ENCODE measurements around the gene FAM124B.

The FAM124B gene

GRCh38 chr2:224379172-224379571, 22.7 kb downstream of the FAM124B start:
- DNase-seq: no peak

DNA sequence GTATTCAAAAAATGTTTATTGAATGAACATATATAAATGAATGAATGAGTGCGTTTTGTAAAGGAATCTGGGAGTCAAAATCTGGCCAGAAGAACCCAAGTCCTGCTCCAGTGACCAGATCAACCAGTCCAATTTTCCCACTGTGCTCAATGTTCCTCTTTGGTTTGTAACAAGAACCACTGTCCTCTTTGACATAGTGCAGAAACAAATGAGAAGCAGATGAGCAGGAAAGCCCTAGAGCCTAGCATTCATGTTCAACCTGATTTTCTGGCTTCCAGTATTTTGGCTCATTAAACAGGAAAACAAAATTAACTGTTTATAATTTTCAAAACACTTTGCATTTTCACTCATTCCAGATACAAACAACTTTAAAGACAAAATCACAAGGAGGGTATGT, 23.2 kb downstream of the FAM124B start:
- no peak for DNase-seq

- DNase-seq: no peak
Measured at GRCh38 chr2:224377751-224378700, 23.9 kb downstream of the FAM124B start.

GRCh38 chr2:224372641-224373040, 29.3 kb downstream of the FAM124B start:
- no peak for DNase-seq

DNA sequence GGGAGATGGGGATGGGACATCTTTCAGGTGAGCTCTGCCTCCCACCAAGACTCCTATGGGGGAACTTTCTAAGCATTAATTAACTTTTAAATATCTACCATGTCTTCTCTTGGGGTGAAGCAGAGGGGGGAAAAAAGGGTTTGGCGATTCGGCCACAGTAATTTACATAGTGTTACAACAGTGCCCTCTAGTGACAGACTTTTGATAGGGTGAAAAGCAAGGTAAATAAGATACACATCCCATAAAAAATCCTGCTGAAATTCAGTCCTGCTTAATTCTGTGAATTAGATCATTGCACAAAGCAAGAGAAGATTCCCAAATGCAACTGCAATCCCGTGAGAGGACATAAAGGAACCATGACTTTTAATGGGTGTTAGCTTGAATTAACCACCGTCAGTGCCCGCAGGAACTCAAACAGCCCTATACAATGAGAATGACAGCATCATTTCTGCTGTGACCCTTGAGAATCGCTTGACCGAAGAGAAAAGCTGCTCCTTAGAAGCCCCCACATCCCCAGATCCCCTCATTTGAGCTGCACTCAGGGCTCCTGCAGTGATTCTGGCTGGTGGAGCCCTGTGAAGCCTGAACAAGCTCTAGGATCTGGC, 32.8 kb downstream of the FAM124B start:
- no peak for DNase-seq

DNA sequence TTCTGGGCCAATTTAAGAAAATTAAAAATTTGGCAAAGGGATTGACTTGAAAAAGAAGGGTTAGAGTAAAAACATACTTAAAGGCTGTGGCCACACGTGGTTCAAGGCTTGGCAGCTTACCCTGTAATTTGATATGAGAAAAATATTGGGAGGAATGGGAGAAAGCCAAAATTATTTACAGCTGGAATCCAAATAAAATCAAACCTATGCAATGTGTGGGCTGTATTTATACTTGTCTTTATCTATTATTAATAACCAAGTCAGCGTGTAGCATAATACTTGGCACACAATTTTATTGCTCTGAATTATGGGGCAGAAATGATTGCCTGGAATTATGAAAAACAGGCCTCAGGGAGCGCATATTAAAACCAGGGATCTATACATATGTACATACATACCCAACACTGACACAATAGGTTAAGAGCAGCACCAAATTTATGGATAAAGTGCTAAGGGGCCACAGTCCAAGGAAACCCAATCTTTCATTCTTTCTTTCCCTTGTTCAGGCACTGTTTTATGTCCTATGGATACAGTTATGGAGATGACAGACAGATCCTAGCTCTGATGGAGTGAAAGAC, 35.6 kb downstream of the FAM124B start:
- no peak for DNase-seq

GRCh38 chr2:224365331-224365730, 36.6 kb downstream of the FAM124B start:
- no peak for DNase-seq

DNA sequence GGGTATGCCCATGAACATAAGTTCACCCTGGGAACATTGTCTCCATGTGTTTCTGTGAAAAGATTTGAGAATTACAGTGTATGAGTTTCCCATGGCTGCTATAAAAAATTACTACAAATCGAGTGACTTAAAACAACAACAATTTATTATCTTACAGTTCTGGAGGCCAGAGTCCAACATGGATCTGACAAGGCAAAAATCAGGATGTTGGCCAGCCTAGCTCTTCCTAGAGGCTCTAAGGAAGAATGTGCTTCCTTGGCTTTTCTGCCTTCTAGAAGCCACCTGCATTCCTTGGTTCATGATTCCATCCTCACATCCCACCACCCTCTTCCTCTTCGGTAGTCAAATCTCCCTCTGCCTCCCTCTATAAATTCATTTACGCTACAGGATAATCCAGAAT, 38.6 kb downstream of the FAM124B start:
- DNase-seq: no peak

- DNase-seq: no peak
Measured at GRCh38 chr2:224362094-224362493, 39.8 kb downstream of the FAM124B start.

- no peak for DNase-seq
Measured at GRCh38 chr2:224360801-224361251, 41.1 kb downstream of the FAM124B start.

GRCh38 chr2:224359569-224359968, 42.3 kb downstream of the FAM124B start:
- no peak for DNase-seq

DNA sequence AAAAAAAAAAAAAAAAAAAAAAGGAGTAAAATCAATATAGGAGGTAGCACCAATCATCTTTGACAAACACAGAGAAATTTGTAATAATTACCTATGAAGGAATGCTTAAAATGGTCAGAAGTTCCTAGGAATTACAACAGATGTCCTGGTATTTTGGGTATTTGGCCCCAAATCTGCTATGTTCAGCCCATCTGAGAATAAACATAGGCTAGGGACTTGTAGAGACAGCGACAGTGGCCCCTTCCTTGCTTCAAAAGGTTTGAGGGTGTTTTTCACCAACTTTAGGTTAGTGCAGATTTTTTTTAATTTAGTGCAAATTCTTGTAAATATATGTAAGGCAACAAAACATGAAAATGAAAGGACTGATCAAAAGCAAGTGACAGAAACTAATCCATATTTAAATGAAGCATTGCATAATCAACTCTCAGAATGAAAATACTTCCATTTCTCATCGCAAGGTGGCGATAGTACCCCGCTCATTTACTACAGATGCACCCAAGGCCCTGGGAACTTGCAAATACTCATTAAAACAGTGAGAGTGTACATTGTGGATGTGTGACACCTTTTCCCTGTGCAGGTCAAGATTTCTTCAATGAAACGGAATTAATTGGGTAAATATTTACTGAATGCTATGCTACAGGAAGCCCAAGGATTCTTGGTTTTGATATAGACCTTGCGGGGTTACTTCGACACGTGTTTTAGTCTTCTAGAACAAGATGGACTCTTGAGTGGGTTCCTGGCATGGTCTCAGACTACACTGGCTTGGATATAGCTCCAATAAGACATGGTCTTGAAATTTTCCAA, 44.6 kb downstream of the FAM124B start:
- DNase-seq: peak; percentile 31

- DNase-seq: no peak
Measured at GRCh38 chr2:224354632-224355211, 47.2 kb downstream of the FAM124B start.

GRCh38 chr2:224350703-224351102, 51.2 kb downstream of the FAM124B start:
- no peak for DNase-seq

- no peak for DNase-seq
Measured at GRCh38 chr2:224349396-224349795, 52.5 kb downstream of the FAM124B start.

GRCh38 chr2:224347176-224348051, 54.5 kb downstream of the FAM124B start:
- no peak for DNase-seq

GRCh38 chr2:224345492-224345891, 56.4 kb downstream of the FAM124B start:
- no peak for DNase-seq

- no peak for DNase-seq
Measured at GRCh38 chr2:224343226-224343625, 58.7 kb downstream of the FAM124B start.

DNA sequence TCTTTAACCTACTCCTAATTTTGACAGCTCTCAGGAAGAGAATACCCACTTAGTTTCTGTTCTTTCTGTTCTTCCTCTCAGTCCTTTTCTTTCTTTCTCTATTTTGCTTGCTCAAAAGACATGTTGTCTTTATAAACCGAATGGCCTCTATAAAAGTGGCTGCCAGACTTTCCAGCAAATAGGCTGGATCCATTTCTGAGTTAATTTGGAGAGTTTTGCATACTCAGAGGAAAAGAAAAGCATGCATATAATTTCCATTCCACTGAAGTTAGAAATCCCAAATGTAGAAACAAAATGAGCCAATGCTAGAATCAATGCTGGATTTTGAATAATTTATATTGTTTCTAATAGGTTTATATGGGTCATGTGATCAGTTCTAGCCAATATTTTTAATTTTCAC, 65.9 kb downstream of the FAM124B start:
- DNase-seq: no peak

DNA sequence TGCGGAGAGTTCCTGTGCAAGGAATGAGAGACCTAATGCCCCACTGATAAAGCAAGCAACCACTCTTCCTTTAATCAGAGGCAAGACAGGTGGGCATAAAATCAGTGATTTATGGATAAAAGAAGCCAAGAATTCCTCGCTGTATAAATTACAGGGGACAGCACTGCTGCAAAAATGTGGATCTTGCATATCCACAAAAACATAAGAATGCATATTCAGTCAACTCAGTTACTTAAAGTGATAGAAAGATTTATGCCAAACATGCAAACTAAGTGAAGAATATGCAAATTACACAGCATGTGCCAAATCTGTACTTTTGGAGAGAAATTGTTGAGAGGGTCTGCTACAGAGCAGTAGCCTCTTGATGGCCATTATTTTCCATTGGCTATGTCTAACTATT, 67.2 kb downstream of the FAM124B start:
- DNase-seq: no peak

- no peak for DNase-seq
Measured at GRCh38 chr2:224333726-224334482, 68.0 kb downstream of the FAM124B start.
